ENCODE data around the gene GLYATL1B. TPM values are rescaled to one million over a fixed set of nuclear protein-coding genes. Genes with fewer than 3 reads are reported as not detected.

Gene GLYATL1B
- total RNA-seq, 2 experiments from 2014 or later = not detected

DNA sequence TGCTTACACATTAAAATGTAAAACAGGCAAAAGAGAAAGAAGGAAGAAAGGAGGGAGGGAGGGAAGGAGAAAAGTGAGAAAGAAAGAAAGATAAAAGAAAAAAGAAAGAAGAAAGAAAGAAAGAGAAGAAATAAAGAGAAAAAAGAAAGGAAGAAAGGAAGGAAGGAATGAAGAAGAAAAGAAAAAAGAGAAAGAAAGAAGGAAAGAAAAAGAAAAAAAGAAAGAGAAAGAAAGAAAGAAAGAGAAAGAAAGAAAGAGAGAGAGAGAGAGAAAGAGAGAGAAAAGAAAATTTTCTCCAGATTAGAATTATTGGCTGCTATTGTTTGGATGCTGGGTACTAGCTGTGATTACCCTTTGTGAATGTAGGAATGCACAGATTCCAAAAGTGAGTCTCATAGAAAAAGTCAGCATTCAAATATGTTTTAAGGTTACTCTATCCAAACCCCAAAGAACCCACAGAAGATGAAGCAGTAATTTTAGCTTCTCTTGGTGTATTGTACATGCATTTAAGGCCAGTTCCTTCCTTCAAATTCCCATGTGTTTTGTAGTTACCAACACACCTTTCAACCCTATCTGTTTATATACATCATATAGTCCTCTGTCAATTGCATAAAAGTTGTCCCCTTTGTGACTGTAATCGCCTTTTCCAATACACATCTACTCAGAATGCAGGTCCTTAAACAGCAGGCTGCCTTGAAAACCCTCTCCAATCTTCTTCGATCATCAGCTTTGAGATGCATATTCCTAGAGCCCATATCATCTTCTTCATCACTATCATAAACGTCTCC lies 55.8 kb downstream of the GLYATL1B start:
- H3K36me3 Mint-ChIP-seq (ENCODE audit: low read depth) = peaks cover 34% of the 10 kb centered on the region
- intact Hi-C loops (cut with DNase I, micrococcal nuclease) = loop anchor here (1.0 to 10.0 kb wide), 9 partner anchors 16 to 1817 kb away; partner anchors contain the start of genes LPXN (in 2 of the 2), ZFP91 (in 2 of the 2), FAM111B (in 1 of the 2) and P2RX3 (in 1 of the 2)
- peaks cover 50% of the 10 kb centered on the region for H3K4me1 Mint-ChIP-seq (ENCODE audit: low read depth)
- peak overlapping the region; percentile 79 for H3K4me3 ChIP-seq (ENCODE audit: low read length)
- TF ChIP-seq CTCF (IDR thresholded peaks at IDR 0.05) = peak; percentile 29
- H3K27ac Mint-ChIP-seq = peak overlapping the region; percentile 90
- ChIA-PET POLR2A (interaction anchor here (1.0 to 3.2 kb wide), 7 partner anchors 10 to 36 kb away, joined by 3 to 19 read pairs (median 6); partner anchors contain the start of genes DTX4 and FAM111B), CTCF (interaction anchor here (1.0 to 9.6 kb wide), 6 partner anchors 15 to 84 kb away, joined by 3 to 87 read pairs (median 9); partner anchors contain the start of genes DTX4 and FAM111B)
- peak overlapping the region; percentile 94 for H3K4me3 Mint-ChIP-seq
- no peak for DNase-seq
- H3K27me3 Mint-ChIP-seq = no peaks in the 10 kb centered on the region
- no peaks in the 10 kb centered on the region for H3K27me3 ChIP-seq (ENCODE audit: control insufficient read depth in 1 of 2, insufficient read depth in 2 of 2, low read length in 2 of 2)
- H3K4me1 ChIP-seq (ENCODE audit: insufficient read depth, low read length) = peaks cover 23% of the 10 kb centered on the region
- H3K9me3 Mint-ChIP-seq = no peaks in the 10 kb centered on the region
- H3K9me3 ChIP-seq (ENCODE audit: control insufficient read depth in 1 of 2, insufficient read depth in 1 of 2, low read length in 2 of 2) = no peaks in the 10 kb centered on the region
- ATAC-seq (ENCODE audit: poor library complexity) = no peak
- peak overlapping the region; percentile 80 to 91 for H3K27ac ChIP-seq (ENCODE audit: low read depth in 1 of 2, low read length in 2 of 2)
- peaks cover 18% of the 10 kb centered on the region for H3K36me3 ChIP-seq (ENCODE audit: insufficient read depth, low read length)

- H3K27ac ChIP-seq (ENCODE audit: low read depth in 1 of 2, low read length in 2 of 2) = peak within 1 kb of the TSS; percentile 80 to 91
Observed at GRCh38 chr11:59142530-59143507, 56.7 kb downstream of the GLYATL1B start, which contains the start of gene FAM111A. Gene FAM111A, plus strand, starts transcription at chr11:59142856. Its CDS starts 6,017 bp downstream, at chr11:59148873.

More at GRCh38 chr11:59142530-59143507, 56.7 kb downstream of the GLYATL1B start, which contains the start of gene FAM111A:
- Mint-ChIP-seq H3K36me3 (ENCODE audit: low read depth) (peaks cover 37% of the 10 kb centered on the region), H3K27ac (peak within 1 kb of the TSS; percentile 90), H3K4me1 (ENCODE audit: low read depth) (peaks cover 50% of the 10 kb centered on the region), H3K27me3 (no peaks in the 10 kb centered on the region), H3K9me3 (no peaks in the 10 kb centered on the region), H3K4me3 (peak within 1 kb of the TSS; percentile 94)
- TF ChIP-seq CTCF (IDR thresholded peaks at IDR 0.05) = no peak
- DNase-seq = peak; percentile 67 to 95 (median 82)
- H3K27me3 ChIP-seq (ENCODE audit: control insufficient read depth in 1 of 2, insufficient read depth in 2 of 2, low read length in 2 of 2) = no peaks in the 10 kb centered on the region
- peak; percentile 81 for ATAC-seq (ENCODE audit: poor library complexity)
- ChIA-PET POLR2A (interaction anchor here (1.0 to 3.2 kb wide), 8 partner anchors 9 to 37 kb away, joined by 3 to 19 read pairs (median 6); partner anchors contain the start of genes DTX4 and FAM111B), CTCF (interaction anchor here (0.6 to 9.6 kb wide), 7 partner anchors 9 to 85 kb away, joined by 3 to 87 read pairs (median 6); partner anchors contain the start of genes DTX4 and FAM111B)
- peaks cover 20% of the 10 kb centered on the region for H3K36me3 ChIP-seq (ENCODE audit: insufficient read depth, low read length)
- intact Hi-C loops (cut with DNase I, micrococcal nuclease) = loop anchor here (1.0 to 10.0 kb wide), 9 partner anchors 15 to 1818 kb away; partner anchors contain the start of genes LPXN (in 2 of the 2), ZFP91 (in 2 of the 2), FAM111B (in 1 of the 2) and P2RX3 (in 1 of the 2)
- no peaks in the 10 kb centered on the region for H3K9me3 ChIP-seq (ENCODE audit: control insufficient read depth in 1 of 2, insufficient read depth in 1 of 2, low read length in 2 of 2)
- H3K4me3 ChIP-seq (ENCODE audit: low read length) = peak within 1 kb of the TSS; percentile 79
- peaks cover 23% of the 10 kb centered on the region for H3K4me1 ChIP-seq (ENCODE audit: insufficient read depth, low read length)

Data from CD4-positive, alpha-beta T cell (primary cell).